Osteoblast (primary cell): ENCODE results near the gene GATD1. TPM values are rescaled to one million over a fixed set of nuclear protein-coding genes. Genes with fewer than 3 reads are reported as not detected.

Experiments used
- DNase-seq: peaks from one replicate; pipeline ENCODE4 v3.0.0; 2011; ENCODE audit warnings: low spot score, mixed read lengths; ENCODE audit not compliant: insufficient read length; ENCODE audit errors: missing footprints
- H2AFZ ChIP-seq: 2 replicates; pipeline ENCODE4 v1.6.0; 2011; ENCODE audit warnings: mild to moderate bottlenecking, low read length
- H3K27ac ChIP-seq: 2 replicates; pipeline ENCODE4 v1.5.1; 2011; ENCODE audit warnings: mild to moderate bottlenecking, low read depth, low read length, moderate library complexity
- H3K27me3 ChIP-seq: 2 replicates; pipeline ENCODE4 v1.6.0; 2012; ENCODE audit warnings: mild to moderate bottlenecking, control low read depth, inconsistent platforms, low read length, moderate library complexity; ENCODE audit not compliant: insufficient read depth
- H3K36me3 ChIP-seq: 2 replicates; pipeline ENCODE4 v1.5.1; 2011; ENCODE audit warnings: mild to moderate bottlenecking, low read length, control low read depth, moderate library complexity; ENCODE audit not compliant: insufficient read depth
- H3K4me1 ChIP-seq: 2 replicates; pipeline ENCODE4 v1.5.1; 2011; ENCODE audit warnings: mild to moderate bottlenecking, low read length, control low read depth, moderate library complexity; ENCODE audit not compliant: insufficient read depth
- H3K4me2 ChIP-seq: 2 replicates; pipeline ENCODE4 v1.6.0; 2011; ENCODE audit warnings: mild to moderate bottlenecking, low read length; ENCODE audit not compliant: insufficient read depth
- H3K4me3 ChIP-seq: fragments of 200-600 bp; sonication (generic); 3 replicates; pipeline ENCODE4 v1.5.1; 2012; ENCODE audit warnings: mild to moderate bottlenecking, low read length, inconsistent platforms; ENCODE audit not compliant: insufficient read depth
- H3K79me2 ChIP-seq: 2 replicates; pipeline ENCODE4 v1.6.0; 2012; ENCODE audit warnings: mild to moderate bottlenecking, low read length, control low read depth, inconsistent platforms; ENCODE audit not compliant: insufficient read depth
- H3K9me3 ChIP-seq: 2 replicates; pipeline ENCODE4 v1.5.1; 2011; ENCODE audit warnings: low read depth, low read length, control low read depth
- H4K20me1 ChIP-seq: 2 replicates; pipeline ENCODE4 v1.6.0; 2012; ENCODE audit warnings: mild to moderate bottlenecking, low read length, control low read depth; ENCODE audit not compliant: insufficient read depth
- total RNA-seq: library from RNA; depleted of rRNA; stranded (reverse); fragments of >200 nt; gene quantifications from 2 replicates; pipeline ENCODE4 v1.2.3, GENCODE V29; 2012
- TF ChIP-seq, protein P1 (sequence below): IDR thresholded peaks from 2 replicates; pipeline ENCODE4 v1.5.1; 2011; ENCODE audit warnings: mild to moderate bottlenecking, low read depth, low read length, moderate library complexity; ENCODE audit errors: extremely low read depth

GATD1 gene
- total RNA-seq, 1 donor = 37.3 TPM

DNA sequence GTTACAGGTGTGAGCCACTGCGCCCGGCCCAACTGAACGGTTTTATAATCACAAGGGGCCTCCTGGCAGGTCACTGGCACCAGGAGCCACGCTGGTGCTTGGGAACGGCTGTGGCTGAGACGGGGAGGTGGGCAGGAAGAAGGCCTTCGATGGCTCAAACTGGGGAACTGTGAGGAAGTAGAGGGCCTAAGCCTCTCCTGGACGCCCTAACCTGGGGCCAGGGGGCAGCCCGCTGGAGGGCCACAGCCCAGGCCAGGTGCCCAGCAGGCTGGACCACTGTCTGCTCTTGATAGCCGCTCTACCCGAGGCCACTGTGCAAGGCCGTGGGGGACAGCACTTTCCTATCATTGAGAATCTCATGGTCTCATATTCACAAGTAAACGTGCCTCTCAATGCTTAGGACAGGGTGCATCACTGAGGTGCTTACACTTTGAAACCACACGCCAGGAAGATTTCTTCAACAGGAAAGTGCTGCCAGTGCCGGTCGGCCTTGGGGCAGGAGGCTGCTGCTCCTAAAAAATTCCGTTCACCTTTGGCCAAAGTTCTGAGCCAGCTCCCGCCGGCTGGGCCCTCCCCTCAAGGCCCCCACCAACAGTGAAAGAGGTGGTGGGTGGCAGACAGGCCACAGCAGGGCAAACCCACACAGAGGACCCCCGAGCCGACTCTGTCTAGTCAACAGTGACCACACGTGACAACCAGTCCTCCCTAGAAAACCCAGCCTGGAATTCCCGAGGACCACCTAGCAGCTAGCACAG, 7.2 kb downstream of the GATD1 start:
- no peaks in the 10 kb centered on the region for H3K9me3 ChIP-seq
- TF ChIP-seq, protein P1, sequence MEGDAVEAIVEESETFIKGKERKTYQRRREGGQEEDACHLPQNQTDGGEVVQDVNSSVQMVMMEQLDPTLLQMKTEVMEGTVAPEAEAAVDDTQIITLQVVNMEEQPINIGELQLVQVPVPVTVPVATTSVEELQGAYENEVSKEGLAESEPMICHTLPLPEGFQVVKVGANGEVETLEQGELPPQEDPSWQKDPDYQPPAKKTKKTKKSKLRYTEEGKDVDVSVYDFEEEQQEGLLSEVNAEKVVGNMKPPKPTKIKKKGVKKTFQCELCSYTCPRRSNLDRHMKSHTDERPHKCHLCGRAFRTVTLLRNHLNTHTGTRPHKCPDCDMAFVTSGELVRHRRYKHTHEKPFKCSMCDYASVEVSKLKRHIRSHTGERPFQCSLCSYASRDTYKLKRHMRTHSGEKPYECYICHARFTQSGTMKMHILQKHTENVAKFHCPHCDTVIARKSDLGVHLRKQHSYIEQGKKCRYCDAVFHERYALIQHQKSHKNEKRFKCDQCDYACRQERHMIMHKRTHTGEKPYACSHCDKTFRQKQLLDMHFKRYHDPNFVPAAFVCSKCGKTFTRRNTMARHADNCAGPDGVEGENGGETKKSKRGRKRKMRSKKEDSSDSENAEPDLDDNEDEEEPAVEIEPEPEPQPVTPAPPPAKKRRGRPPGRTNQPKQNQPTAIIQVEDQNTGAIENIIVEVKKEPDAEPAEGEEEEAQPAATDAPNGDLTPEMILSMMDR = no peak
- H3K4me2 ChIP-seq = no peak overlapping the region
- H3K79me2 ChIP-seq = peaks cover 56% of the 10 kb centered on the region
- H3K36me3 ChIP-seq = peaks cover 61% of the 10 kb centered on the region
- peak; percentile 92 for DNase-seq
- H4K20me1 ChIP-seq = peaks cover 66% of the 10 kb centered on the region
- H2AFZ ChIP-seq = no peak overlapping the region
- no peak overlapping the region for H3K4me3 ChIP-seq
- peaks cover 14% of the 10 kb centered on the region for H3K4me1 ChIP-seq
- H3K27ac ChIP-seq = no peak overlapping the region
- H3K27me3 ChIP-seq = no peaks in the 10 kb centered on the region

DNA sequence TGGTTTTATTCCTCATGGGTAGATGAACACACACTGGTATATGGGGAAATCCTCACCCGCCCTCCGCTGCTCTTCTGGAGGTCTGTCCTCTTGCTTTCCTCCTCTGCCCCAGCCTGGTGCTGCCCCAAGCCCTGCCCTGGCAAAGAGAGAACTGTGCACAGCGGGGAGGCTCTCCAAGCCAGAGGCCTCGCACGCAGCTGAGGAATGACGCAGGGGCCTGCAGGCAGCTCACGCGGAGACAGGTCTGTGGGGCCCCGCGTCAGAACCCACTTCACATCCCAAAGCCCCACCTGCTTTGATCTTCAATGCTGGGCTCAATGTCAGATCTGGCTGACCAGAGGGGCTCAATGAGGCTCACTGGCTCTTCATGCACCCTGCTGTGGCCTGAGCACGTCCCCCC, 10.0 kb downstream of the GATD1 start:
- DNase-seq = peak; percentile 37
- Histone ChIP-seq H3K79me2 (peaks cover 36% of the 10 kb centered on the region), H3K4me2 (no peak overlapping the region), H3K4me3 (no peak overlapping the region), H4K20me1 (peaks cover 60% of the 10 kb centered on the region), H3K36me3 (peaks cover 64% of the 10 kb centered on the region), H3K27me3 (no peaks in the 10 kb centered on the region), H3K27ac (no peak overlapping the region), H3K9me3 (no peaks in the 10 kb centered on the region), H3K4me1 (peaks cover 19% of the 10 kb centered on the region), H2AFZ (no peak overlapping the region)
- TF ChIP-seq, protein P1 = no peak

DNA sequence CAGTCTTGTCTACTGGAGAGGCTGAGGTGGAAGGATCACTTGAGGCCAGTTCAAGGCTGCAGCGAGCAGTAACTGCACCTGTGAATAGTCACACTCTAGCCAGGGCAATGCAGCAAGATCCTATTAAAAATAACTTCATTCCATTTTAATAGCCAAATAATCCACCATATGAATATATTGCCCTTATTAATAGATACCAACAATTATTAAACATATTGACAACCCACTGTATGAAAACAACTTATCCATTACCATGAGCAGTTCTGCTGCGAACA, 10.4 kb downstream of the GATD1 start:
- Histone ChIP-seq H3K4me3 (no peak overlapping the region), H3K9me3 (no peaks in the 10 kb centered on the region), H3K4me2 (no peak overlapping the region), H4K20me1 (peaks cover 62% of the 10 kb centered on the region), H3K27me3 (no peaks in the 10 kb centered on the region), H3K27ac (peak overlapping the region; percentile 44), H3K36me3 (peaks cover 64% of the 10 kb centered on the region), H3K4me1 (peaks cover 20% of the 10 kb centered on the region), H3K79me2 (peaks cover 33% of the 10 kb centered on the region), H2AFZ (no peak overlapping the region)
- TF ChIP-seq, protein P1 = no peak
- no peak for DNase-seq

DNA sequence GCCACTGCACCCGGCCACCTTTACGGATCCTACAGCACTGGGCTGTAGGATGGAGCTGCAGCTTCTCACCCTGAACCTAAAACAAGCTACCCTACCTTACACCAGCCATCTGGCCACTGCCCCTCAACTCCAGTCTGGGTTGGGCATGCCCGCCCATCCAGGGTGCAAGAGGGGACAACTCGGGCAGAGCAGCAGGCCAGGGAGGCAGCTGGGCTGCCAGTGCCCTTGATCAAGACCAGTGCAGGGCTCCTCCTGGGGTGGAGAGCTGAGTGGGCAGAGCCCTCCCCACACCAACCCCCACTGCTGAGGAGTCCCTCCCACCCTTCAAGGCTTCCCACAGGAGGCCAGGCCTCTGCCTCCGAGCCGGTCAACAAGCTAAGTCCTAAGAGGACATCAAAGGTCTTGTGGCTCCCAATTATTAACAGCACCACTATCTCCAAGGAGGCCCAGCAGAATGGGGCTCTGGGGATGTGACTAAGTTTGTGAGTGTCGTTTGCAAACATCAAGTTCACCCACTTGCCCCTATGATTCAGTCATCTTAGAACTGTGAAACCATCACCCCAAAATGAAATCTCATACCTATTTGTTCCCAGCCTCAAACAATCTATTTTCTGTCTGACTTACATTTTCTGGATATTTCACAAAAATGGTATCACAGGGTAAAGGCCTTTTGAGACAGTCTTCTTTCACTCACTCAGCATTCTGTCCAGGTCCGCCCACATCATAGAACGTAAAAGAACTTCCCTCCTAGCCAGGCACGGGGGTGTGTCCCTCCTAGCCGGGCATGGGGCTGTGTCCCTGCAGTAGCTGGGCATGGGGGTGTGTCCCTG, 11.0 kb downstream of the GATD1 start:
- Histone ChIP-seq H3K27me3 (no peaks in the 10 kb centered on the region), H3K4me2 (no peak overlapping the region), H3K36me3 (peaks cover 63% of the 10 kb centered on the region), H2AFZ (no peak overlapping the region), H4K20me1 (peaks cover 59% of the 10 kb centered on the region), H3K27ac (peak overlapping the region; percentile 46), H3K9me3 (no peaks in the 10 kb centered on the region), H3K4me3 (no peak overlapping the region), H3K79me2 (peaks cover 28% of the 10 kb centered on the region), H3K4me1 (peaks cover 20% of the 10 kb centered on the region)
- TF ChIP-seq, protein P1 = no peak
- DNase-seq = peak; percentile 85
